GM19324 (cell line): ENCODE results near the gene RBM19.

Experiments
- ATAC-seq: cut with Tn5 transposase; IDR thresholded peaks from one replicate; pipeline ENCODE4 v1.9.1; 2021; ENCODE audit warnings: mild to moderate bottlenecking, moderate library complexity; ENCODE audit not compliant: unreplicated experiment, low FRiP score

The RBM19 gene

GRCh38 chr12:113887906-113888305, 78.2 kb downstream of the RBM19 start:
- no peak for ATAC-seq

- ATAC-seq, result no peak
Measured at GRCh38 chr12:113886721-113887120, 79.4 kb downstream of the RBM19 start.

GRCh38 chr12:113884392-113884791, 81.7 kb downstream of the RBM19 start:
- ATAC-seq, result no peak

GRCh38 chr12:113882690-113883089, 83.4 kb downstream of the RBM19 start:
- ATAC-seq, result no peak

GRCh38 chr12:113880988-113881962, 84.8 kb downstream of the RBM19 start:
- ATAC-seq, result no peak

GRCh38 chr12:113880326-113880725, 85.8 kb downstream of the RBM19 start:
- ATAC-seq, result no peak

GRCh38 chr12:113879658-113880057, 86.5 kb downstream of the RBM19 start:
- ATAC-seq, result no peak

- ATAC-seq, result no peak
Measured at GRCh38 chr12:113877607-113878006, 88.5 kb downstream of the RBM19 start.

- no peak for ATAC-seq
Measured at GRCh38 chr12:113876160-113876559, 90.0 kb downstream of the RBM19 start.

- no peak for ATAC-seq
Measured at GRCh38 chr12:113875691-113876090, 90.4 kb downstream of the RBM19 start.

GRCh38 chr12:113874999-113875561, 91.0 kb downstream of the RBM19 start:
- no peak for ATAC-seq

GRCh38 chr12:113874326-113874725, 91.8 kb downstream of the RBM19 start:
- no peak for ATAC-seq

GRCh38 chr12:113873740-113874139, 92.4 kb downstream of the RBM19 start:
- ATAC-seq, result no peak

GRCh38 chr12:113870890-113871289, 95.2 kb downstream of the RBM19 start:
- ATAC-seq, result no peak

- ATAC-seq, result no peak
Measured at GRCh38 chr12:113870035-113870434, 96.1 kb downstream of the RBM19 start.

GRCh38 chr12:113868365-113868764, 97.8 kb downstream of the RBM19 start:
- no peak for ATAC-seq

GRCh38 chr12:113867258-113867657, 98.9 kb downstream of the RBM19 start:
- ATAC-seq, result no peak

- ATAC-seq, result no peak
Measured at GRCh38 chr12:113866496-113866895, 99.6 kb downstream of the RBM19 start.

GRCh38 chr12:113863455-113863845, 102.7 kb downstream of the RBM19 start:
- no peak for ATAC-seq

- ATAC-seq, result no peak
Measured at GRCh38 chr12:113862590-113863454, 103.3 kb downstream of the RBM19 start.
